ENCODE results near the gene DHRS2. TPM values are rescaled to one million over a fixed set of nuclear protein-coding genes. Genes with fewer than 3 reads are reported as not detected.
A peak's percentile ranks its signal among the peaks of the same experiment; 100 is the strongest.

The DHRS2 gene
- total and polyA plus RNA-seq, 2 of the 13 experiments (the other 11 are each of a cell fraction or from before 2014, with no cell fraction given) = 1,621 to 3,021 TPM

DNA sequence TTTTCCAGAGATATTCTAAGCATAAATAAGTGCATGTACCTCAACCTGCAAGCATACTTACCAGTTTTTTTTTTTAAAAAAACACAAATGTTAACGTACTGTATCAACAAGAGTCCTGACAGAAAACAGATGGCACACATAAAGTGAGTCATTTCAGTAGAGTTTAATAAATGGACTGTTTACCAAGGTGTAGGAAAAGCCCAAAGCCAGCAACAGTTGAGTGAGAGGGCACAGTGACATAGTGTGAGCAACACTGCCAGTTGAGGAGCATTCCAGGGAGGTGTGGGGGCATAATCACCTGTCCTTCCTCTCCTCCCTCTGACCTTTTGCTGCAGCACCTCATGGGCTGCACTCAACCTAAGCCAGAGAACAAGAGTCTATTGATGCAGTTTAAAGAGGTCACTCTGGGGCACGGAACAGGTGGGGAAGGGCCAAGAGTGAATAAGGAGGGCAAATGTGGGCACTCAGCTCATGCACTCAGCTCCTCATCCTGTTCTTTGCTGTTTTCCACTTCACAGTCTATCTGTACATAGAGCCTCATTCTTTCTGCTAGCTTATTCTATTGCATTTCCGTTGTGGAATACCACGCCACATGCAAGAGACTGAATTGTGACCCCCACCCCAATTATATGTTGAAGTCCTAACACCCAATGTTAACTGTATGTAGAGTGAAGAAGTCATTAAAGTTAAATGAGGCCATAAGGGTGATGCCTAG lies 29.3 kb downstream of the DHRS2 start (continued):
- TF ChIP-seq ZNF609 (CRISPR knock-in tag; IDR thresholded peaks at IDR 0.05; ENCODE audit: borderline replicate concordance) = peak; percentile 46; the same call in 1 of the 2 replicates
- TF ChIP-seq TEAD3 (CRISPR knock-in tag; optimal IDR thresholded peaks at IDR 0.05; ENCODE audit: borderline replicate concordance) = peak; percentile 42
- peak; percentile 25; the same call in 1 of the 2 replicates for TF ChIP-seq ESRRA (CRISPR knock-in tag; IDR thresholded peaks at IDR 0.05; ENCODE audit: low read depth)
- TF ChIP-seq ZUFSP (CRISPR knock-in tag; IDR thresholded peaks at IDR 0.05; ENCODE audit: borderline replicate concordance) = 0 out of 2 replicates have a peak, but pooled peaks have one; percentile 79
- no peak for TF ChIP-seq MAZ (IDR thresholded peaks at IDR 0.05; ENCODE audit: borderline replicate concordance, low read depth, low read length)
- no peak for TF ChIP-seq MAZ (CRISPR knock-in tag; IDR thresholded peaks at IDR 0.05; ENCODE audit: low read depth)
- no peak for TF ChIP-seq HIC2 (CRISPR knock-in tag; IDR thresholded peaks at IDR 0.05; ENCODE audit: low read depth)
- 0 out of 2 replicates have a peak, but pooled peaks have one; percentile 54 for TF ChIP-seq ZNF251 (CRISPR knock-in tag; IDR thresholded peaks at IDR 0.05)
- 0 out of 2 replicates have a peak, but pooled peaks have one; percentile 71 for TF ChIP-seq GLMP (CRISPR knock-in tag; IDR thresholded peaks at IDR 0.05; ENCODE audit: borderline replicate concordance)
- no peak for TF ChIP-seq ZNF589 (CRISPR knock-in tag; conservative IDR thresholded peaks at IDR 0.05)
- no peak for TF ChIP-seq ZNF556 (CRISPR knock-in tag; IDR thresholded peaks at IDR 0.05; ENCODE audit: borderline replicate concordance)
- TF ChIP-seq PRDM4 (CRISPR knock-in tag; IDR thresholded peaks at IDR 0.05; ENCODE audit: borderline replicate concordance) = no peak
- 0 out of 2 replicates have a peak, but pooled peaks have one; percentile 40 for TF ChIP-seq ZNF101 (CRISPR knock-in tag; IDR thresholded peaks at IDR 0.05; ENCODE audit: borderline replicate concordance, low read depth)
- TF ChIP-seq ZKSCAN5 (CRISPR knock-in tag; IDR thresholded peaks at IDR 0.05) = peak; percentile 55; the same call in 1 of the 2 replicates
- 0 out of 2 replicates have a peak, but pooled peaks have one; percentile 78 for TF ChIP-seq ZNF678 (CRISPR knock-in tag; IDR thresholded peaks at IDR 0.05)

Measured in HepG2 (cell line).